OCI-M2 (cell line): ENCODE measurements around the gene SP7.
"Not testable (repeated sequence)": the region's sequence is repeated elsewhere in the genome, so short reads cannot be mapped to it uniquely, and the experiment has no call there.

Experiments
- DNase-seq: peaks from one replicate; lab custom pipeline; 2025; ENCODE audit not compliant: unreplicated experiment; lab: John Stamatoyannopoulos, UW

Gene SP7

DNA sequence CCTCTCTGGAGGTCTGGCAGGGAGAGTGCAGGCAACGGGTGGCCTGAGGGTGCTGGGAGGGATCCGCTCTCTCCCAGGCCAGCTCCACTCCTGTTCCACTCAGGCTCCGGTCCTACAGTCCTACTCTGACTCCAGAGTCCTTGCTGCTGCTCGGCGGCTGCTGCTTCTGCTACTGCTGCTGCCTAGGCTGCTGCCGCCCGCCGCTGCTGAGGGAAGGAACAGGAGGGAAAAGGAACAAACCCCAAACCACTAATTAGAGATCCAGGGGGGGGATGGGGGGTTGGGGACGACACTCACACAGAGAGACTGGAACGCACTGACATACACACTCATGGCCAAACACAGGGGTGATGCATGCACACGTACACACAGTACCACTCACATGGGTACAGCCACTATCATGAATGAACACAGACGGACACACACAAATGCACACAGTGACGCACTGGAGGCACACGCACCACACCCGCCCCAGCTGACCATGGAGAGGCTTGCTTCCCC lies at the start of gene SP7:
Gene SP7 (minus strand): TSS at position 174 of the 501 bp plus-strand sequence. CDS start 708 bp downstream, outside the sequence.
- no peak for DNase-seq

DNA sequence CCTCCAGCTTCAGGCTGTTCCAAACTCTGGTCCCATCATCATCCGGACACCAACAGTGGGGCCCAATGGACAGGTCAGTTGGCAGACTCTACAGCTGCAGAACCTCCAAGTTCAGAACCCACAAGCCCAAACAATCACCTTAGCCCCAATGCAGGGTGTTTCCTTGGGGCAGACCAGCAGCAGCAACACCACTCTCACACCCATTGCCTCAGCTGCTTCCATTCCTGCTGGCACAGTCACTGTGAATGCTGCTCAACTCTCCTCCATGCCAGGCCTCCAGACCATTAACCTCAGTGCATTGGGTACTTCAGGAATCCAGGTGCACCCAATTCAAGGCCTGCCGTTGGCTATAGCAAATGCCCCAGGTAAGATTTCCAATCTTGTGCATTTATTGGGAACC lies 47.1 kb upstream of the SP7 start:
- no peak for DNase-seq

GRCh38 chr12:53381731-53382630 lies 45.8 kb upstream of the SP7 start:
- DNase-seq, result no peak

- no peak for DNase-seq
Measured at GRCh38 chr12:53380794-53381730, 44.9 kb upstream of the SP7 start.

- no peak for DNase-seq
Measured at GRCh38 chr12:53380104-53380793, 44.1 kb upstream of the SP7 start, which contains the start of gene SP1. TSS of gene SP1 (plus strand) at chr12:53380176. CDS start at chr12:53380292, 116 bp downstream.

DNA sequence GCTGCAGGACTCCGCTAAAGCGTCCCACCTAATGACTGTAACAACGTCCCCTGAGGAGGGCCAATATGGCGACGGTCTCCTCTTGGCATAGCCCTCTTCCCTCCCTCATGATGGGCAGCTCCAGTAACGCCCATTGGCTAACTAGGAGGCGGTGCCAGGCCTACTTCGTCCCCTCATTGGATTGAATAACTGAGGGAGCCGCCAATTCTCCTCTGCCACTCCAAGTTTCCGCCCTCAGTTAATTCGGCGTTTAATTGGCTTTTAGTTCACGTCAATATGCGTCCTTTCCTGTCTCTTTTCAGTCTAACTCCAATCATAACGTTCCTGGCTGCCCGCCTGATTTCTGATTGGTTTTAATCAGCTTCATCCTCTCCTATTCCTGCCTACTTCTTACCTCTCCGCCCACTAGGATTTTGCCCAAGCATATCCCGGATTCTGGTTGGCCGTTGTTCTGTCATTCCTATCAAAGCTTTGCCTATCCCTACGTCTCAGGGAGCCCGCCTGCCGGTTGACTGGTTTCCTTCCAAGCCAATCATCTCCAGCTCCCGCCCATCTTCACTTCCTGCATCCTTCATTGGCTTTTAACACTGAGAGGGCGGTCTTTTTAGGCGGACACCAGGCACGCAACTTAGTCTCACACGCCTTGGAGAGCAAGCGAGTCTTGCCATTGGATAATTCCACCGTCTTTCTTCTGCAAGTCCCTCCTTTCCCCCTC lies 43.4 kb upstream of the SP7 start:
- peak; percentile 97 for DNase-seq

GRCh38 chr12:53378724-53379388 lies 42.7 kb upstream of the SP7 start:
- DNase-seq, result no peak

DNA sequence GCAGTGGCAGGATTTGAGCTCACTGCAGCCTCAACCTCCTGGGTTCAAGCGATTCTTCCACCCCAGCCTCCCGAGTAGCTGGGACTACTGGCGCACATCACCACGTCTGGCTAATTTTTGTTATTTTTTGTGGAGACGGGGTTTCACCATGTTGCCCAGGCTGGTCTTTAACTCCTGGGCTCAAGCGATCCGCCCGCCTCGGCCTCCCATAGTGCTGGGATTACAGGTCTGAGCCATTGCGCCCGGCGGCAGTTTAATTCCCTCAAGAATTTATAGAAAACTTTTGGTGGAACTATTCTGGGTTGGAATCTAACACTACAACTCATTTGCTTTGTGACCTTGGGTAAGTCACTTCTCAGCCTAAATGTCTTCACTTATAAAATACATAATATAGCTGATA lies 42.1 kb upstream of the SP7 start:
- DNase-seq, result no peak

GRCh38 chr12:53376747-53377146 lies 40.6 kb upstream of the SP7 start:
- DNase-seq, result no peak

DNA sequence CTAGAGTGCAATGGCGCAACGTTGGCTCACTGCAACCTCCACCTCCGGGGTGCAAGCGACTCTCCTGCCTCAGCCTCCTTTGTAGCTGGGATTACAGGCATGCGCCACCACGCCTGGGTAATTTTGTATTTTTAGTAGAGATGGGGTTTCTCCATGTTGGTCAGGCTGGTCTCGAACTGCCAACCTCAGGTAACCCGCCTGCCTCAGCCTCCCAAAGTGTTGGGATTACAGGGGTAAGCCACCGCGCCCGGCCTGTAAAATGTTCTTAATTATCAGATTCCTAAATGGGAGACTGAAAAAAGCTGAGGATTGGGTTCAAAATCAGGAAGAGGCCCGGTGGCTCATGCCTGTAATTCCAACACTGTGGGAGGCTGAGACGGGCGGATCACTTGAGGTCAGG lies 38.1 kb upstream of the SP7 start:
- not testable (repeated sequence) for DNase-seq

- DNase-seq, result not testable (repeated sequence)
Measured at GRCh38 chr12:53373554-53374133, 37.5 kb upstream of the SP7 start.

- no peak for DNase-seq
Measured at GRCh38 chr12:53365245-53365904, 29.2 kb upstream of the SP7 start.

- DNase-seq, result not testable (repeated sequence)
Measured at GRCh38 chr12:53361638-53362037, 25.5 kb upstream of the SP7 start.

GRCh38 chr12:53358836-53359419 lies 22.8 kb upstream of the SP7 start:
- no peak for DNase-seq

DNA sequence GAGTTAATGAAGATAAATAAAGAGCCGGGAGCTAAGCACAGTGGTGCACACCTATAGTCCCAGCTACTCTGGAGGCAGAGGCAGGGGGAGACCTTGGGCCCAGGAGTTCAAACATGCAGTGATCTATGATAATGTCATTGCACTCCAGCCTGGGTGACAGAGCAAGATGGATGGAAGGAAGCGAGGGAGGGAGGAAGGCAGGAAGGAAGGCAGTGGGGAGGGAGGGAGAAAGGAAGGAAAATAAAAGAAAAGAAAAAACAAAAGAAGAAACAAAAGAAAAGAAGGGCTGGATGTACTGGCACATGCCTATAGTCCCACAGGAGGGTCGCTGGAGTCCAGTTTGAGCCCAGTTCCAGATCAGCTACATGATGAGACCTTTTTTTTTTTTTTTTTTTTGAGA lies 19.0 kb upstream of the SP7 start:
- no peak for DNase-seq

DNA sequence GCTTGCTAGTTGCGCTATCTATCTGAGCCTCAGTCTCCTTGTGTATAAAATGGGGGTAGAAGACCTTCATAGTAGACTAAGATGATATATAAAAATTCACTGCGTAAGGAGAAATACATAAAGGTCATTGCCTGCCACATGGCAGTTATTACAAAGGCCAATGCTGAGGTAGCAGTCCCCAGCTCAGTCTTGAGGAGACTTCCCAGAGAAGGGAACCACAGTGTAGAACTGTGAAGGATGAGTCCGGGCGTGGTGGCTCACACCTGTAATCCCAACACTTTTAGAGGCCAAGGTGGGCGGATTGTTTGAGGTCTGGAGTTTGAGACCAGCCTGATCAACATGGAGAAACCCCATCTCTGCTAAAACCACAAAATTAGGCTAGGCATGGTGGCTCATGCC lies 17.1 kb upstream of the SP7 start:
- DNase-seq, result no peak

DNA sequence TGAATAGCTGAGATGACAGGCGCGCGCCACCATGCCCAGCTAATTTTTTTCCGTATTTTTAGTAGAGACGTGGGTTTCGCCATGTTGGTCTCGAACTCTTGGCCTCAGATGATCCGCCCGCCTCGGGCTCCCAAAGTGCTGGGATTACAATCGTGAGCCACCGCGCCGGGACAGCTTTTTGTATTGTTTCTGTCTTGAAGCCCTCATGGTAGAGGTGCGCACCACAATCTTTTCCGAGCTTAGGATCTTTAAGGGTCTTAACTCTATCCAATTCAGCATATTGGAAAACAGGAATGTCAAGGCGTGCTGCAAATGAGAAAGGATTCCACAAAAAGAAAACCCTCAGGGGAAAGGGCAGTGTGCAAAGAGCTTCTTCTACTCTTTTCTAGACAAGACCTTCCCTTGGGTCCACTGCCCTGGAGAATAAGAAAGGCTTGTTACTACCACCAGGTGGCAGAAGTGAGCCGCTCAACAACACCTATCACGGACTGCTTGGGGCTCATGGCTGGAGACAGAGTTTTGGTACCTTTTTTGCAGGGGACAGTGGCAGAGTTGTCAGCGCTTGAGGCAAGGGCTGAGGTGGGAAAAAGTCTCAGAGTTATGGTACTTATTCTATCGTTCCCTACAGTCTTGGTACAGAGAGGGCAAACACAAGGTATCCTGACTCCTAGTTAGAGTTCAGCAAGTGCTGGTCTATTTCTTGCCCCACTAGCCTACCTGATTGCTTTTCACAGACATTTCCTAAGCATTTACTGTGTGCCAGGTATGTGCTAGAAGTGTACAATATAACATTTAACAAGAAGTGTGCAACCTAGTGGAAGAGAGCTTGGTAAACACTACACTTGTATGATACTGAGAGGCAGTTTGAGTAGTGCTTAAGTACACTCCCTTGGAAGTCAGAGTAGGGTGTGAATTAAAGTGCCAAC lies 16.4 kb upstream of the SP7 start:
- DNase-seq, result peak; percentile 52
